Left lobe of liver (tissue), 1 donor: Measurements from ENCODE around the gene YJU2. TPM values are rescaled to one million over a fixed set of nuclear protein-coding genes. Genes with fewer than 3 reads are reported as not detected.

Experiments
- total RNA-seq: library from RNA; stranded (reverse); gene quantifications from one replicate; pipeline ENCODE4 v1.2.1, GENCODE V29; 2021
- donor health status: DM: no; HTN: yes; CAD: no.

Gene YJU2
- total RNA-seq, 1 donor from 2014 or later: 8.1 TPM

Other genes with a start within 250 kb of the YJU2 start
- 13.6 TPM for gene PIAS4, start 239.3 kb upstream of the YJU2 start, total RNA-seq
- 33.3 TPM for gene ZBTB7A, start 180.2 kb upstream of the YJU2 start, total RNA-seq
- 63.1 TPM for gene MAP2K2, start 123.0 kb upstream of the YJU2 start, total RNA-seq
- 52.0 TPM for gene CREB3L3, start 93.4 kb upstream of the YJU2 start, total RNA-seq
- 11.1 TPM for gene SIRT6, start 64.5 kb upstream of the YJU2 start, total RNA-seq
- gene ANKRD24, start 64.4 kb upstream of the YJU2 start, total RNA-seq: 5.6 TPM
- gene EBI3, start 17.6 kb upstream of the YJU2 start, total RNA-seq: 1.3 TPM
- gene SHD, start 32.2 kb downstream of the YJU2 start, total RNA-seq: 8.8 TPM
- gene TMIGD2, start 55.3 kb downstream of the YJU2 start, total RNA-seq: 0.25 TPM
- gene FSD1, start 57.5 kb downstream of the YJU2 start, total RNA-seq: 1.3 TPM
- gene STAP2, start 91.7 kb downstream of the YJU2 start, total RNA-seq: 31.8 TPM
- 24.2 TPM for gene MPND, start 96.5 kb downstream of the YJU2 start, total RNA-seq
- gene SH3GL1, start 153.5 kb downstream of the YJU2 start, total RNA-seq: 30.2 TPM
- gene CHAF1A, start 155.6 kb downstream of the YJU2 start, total RNA-seq: 3.3 TPM
- 73.5 TPM for gene UBXN6, start 210.7 kb downstream of the YJU2 start, total RNA-seq
- gene HDGFL2, start 225.2 kb downstream of the YJU2 start, total RNA-seq: 16.8 TPM